ENCODE results near the gene TSGA10.
"Not testable (repeated sequence)": the region's sequence is repeated elsewhere in the genome, so short reads cannot be mapped to it uniquely, and the experiment has no call there.

TSGA10 gene

GRCh38 chr2:99154643-99155536, at the start of gene TSGA10, which contains the start of gene LIPT1:
TSGA10 (minus strand) TSS chr2:99154942; CDS start chr2:99109439, 45,503 bp downstream.
LIPT1 (plus strand) TSS chr2:99154967; CDS start chr2:99161958, 6,991 bp downstream.
- DNase-seq, result peak; percentile 94

GRCh38 chr2:99201959-99202678, 47.4 kb upstream of the TSGA10 start:
- DNase-seq, result no peak

DNA sequence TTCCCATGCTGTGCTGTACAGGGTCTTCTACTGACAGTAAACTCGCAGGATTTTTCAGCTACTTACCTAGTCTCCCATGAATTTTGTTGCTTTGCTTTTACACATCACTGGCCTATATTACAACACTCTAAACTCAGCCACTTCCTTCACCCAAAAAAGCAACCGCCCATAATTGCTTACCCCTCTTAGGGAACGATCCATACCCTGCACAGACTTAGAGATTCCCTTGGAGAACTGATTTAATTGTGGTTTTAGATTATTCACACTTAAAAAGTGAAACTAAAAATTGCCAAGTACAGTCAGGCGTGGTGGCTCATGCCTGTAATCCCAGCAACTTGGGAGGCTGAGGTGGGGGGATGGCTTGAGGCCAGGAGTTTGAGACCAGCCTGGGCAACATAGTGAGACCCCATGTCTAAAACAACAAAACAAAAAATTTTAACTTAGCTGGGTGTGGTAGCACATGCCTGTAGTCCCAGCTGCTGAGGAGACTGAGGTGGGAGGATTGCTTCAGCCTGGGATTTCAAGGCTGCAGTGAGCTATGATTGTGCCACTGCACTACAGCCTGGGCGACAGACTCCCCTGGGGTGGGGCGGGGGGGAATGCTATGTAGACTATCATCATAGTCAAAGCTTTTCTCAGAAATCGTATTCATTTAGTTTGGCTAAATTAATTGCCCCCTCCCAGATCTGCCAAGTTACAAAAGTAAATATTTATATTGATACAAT, 45.5 kb upstream of the TSGA10 start:
- DNase-seq, result no peak

GRCh38 chr2:99198103-99198841, 43.5 kb upstream of the TSGA10 start:
- no peak for DNase-seq

DNA sequence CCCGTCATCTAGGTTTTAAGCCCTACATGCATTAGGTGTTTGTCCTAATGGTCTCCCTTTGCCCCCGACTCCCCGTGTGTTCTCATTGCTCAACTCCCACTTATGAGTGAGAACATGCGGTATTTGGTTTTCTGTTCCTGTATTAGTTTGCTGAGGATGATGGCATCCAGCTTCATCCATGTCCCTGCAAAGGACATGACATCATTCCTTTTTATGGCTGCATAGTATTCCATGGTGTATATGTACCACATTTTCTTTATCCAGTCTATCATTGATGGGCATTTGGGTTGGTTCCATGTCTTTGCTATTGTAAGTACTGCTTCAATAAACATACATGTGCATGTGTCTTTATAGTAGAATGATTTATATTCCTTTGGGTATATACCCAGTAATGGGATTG, 37.6 kb upstream of the TSGA10 start:
- not testable (repeated sequence) for DNase-seq

- no peak for DNase-seq
These were observed 35.8 kb upstream of the TSGA10 start for GRCh38 chr2:99190548-99190947.

- DNase-seq, result no peak
These were observed 33.6 kb upstream of the TSGA10 start for GRCh38 chr2:99188357-99188756.

GRCh38 chr2:99187011-99187410, 32.3 kb upstream of the TSGA10 start:
- DNase-seq, result no peak

DNA sequence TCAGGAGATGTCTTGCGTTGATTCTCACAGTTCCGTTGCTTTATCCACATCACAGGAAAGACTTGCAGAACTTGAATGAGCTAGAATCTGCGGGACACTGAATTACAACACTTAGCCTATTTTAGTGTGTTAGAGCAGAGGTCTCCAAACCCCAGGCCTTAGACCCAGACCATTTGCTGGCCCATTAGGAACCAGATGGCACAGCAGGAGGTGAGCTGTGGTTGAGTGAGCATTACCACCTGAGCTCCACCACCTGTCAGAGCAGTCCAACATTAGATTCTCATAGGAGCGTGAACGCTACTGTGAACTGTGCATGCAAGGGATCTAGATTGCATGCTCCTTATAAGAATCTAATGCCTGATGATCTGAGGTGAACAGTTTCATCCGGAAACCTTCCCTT, 30.1 kb upstream of the TSGA10 start:
- no peak for DNase-seq

- DNase-seq, result no peak
These were observed 28.3 kb upstream of the TSGA10 start for GRCh38 chr2:99183025-99183424.

DNA sequence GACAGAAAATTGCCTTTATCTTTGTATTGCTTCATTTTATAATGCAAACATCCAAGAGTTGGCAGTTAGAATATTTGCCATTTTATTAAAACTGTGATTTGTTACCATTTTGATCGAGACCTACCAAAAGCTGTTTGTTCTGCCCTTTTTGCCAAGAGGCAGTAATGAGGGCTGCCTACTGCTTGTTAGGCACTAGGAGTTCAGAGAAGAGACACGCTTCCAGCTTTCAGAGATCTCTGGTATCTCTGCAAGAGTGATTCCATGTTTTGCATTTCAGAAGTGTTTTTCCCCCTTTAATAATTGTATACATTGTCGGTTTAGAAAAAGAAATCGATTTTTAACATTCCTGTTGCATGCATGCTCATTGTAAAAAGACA, 26.9 kb upstream of the TSGA10 start:
- DNase-seq, result peak; percentile 46

DNA sequence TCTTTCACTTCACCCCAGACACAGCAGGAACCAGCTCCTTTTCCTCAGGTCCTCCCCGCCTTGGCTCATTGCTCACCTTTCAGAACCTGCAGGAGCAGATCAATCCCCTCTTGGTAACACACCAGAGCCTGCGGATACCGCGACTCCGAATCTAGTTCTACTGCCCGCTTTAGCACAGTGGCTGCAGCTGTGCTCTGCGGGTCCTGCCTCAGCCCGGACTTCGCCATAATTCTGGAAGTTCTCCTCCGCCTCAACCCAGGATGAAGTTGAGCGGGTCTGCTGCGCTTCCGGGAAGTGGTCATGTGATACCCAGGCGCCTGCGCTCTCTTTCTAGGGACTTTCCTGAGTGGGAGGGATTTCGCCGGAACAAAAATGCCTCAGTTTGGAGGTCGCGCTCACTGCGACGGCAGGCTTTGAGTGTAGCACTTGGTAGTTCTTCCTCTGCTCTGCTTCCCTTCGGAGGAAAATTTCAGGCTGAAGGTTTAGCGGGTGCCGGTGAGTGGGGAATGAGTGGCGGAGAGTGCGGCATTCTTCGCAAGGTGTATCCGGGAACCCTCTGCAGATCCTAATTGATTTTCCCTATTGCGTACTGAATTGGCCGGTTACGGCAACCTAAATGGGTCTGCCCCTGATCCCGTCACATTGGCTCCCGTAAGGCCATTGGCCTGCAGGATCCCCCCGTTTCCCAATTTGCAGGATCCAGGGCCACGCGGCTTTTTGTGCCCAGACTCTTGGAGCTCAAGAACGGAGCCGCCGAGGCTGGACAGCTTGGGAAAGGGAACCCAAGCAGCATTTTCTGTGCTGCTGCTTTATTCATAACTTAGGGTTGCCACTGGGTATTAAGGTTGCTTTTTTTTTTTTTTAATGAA, 26.2 kb upstream of the TSGA10 start, which contains the start of the genes MITD1 and MRPL30:
Gene MITD1, minus strand, starts transcription at position 304 of the 869 bp plus-strand sequence. Its CDS starts 77 bp downstream, at position 227.
Gene MRPL30, plus strand, starts transcription at position 430 of the 869 bp plus-strand sequence. CDS start 5,020 bp downstream, outside the sequence.
- peak; percentile 96 for DNase-seq

- no peak for DNase-seq
These were observed 16.8 kb upstream of the TSGA10 start for GRCh38 chr2:99171377-99172140.

DNA sequence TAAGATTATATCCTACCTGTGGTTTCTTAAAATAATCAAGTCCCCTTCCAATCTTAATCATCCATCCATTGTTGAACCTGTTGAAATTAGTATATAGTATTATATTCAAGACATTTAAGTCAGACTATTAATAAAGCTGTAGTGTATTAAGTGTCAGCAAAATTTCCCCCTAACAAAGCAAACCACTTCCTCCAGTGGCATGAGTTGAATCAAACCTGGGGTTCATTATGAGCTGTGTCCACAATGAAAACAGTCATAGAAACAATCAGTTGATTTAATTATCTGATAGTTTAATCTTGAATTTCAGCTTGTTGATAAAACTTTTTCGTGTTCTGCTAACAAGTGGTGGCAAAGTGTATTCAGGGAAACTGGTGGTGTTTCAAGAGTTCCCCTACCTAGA, 14.8 kb upstream of the TSGA10 start:
- no peak for DNase-seq

GRCh38 chr2:99166218-99166617, 11.5 kb upstream of the TSGA10 start:
- no peak for DNase-seq

DNA sequence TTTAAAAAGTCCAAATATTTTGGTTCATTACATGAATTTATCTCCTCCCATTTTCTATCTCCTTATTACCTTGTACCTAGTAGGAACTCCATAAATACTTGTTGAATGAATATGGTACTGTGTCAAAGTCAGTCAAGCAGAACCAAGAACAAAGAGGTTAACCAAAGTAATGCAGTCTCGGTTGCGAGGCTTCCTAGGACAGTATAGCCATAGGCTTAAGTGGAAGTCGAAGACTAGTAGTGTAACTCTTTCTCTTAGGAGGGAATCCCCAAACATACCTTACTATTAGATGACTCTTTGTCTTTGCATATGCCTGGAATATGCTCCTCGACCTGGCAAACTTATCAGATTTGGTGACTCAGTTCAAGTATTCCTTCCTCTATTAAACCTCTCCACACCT, 4.9 kb upstream of the TSGA10 start:
- DNase-seq, result no peak

- DNase-seq, result no peak
These were observed 3.9 kb upstream of the TSGA10 start for GRCh38 chr2:99158599-99158998.

- DNase-seq, result no peak
These were observed 2.1 kb upstream of the TSGA10 start for GRCh38 chr2:99156891-99157290.

DNA sequence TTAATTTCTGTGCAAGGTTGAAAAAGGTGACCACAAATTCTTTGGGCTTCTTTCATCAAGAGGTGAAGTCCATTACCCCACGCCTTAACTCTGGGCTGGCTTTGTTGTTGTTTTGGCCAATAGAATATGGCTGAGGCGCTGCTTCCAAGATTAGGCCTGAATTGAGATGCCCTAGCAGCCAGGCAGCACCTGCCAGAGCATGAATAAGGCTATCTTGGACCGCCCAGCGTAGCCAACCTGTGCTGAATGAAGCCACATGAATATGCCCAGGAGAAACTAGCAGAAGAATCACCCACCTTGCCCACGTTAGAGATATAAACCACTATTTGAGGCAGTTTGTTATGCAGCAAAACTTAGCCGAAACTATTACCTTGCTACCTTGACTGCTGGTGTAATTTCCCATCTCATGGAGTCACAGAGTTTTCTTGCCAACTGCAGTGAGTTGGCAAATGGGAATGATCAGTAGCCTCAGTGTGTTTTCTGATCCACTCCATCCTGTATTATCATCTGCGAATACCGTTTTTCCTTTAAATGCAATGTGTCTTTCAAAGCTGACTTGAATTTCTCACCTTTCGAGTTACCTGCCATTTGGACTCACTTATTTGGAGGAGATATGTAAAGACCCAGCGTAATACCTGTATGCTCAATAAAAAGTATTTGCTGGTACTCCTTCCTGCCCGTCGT, 679 bp downstream of the TSGA10 start:
- peak; percentile 39 for DNase-seq

Data from hematopoietic multipotent progenitor cell treated with erythropoietin and hydrocortisone succinate and interleukin-3 and kit ligand, for 8 days (in vitro differentiated cells).